Epithelial cell of proximal tubule (primary cell): ENCODE results near the gene CIT. TPM values are rescaled to one million over a fixed set of nuclear protein-coding genes. Genes with fewer than 3 reads are reported as not detected.

Experiments used
- DNase-seq: peaks from one replicate; pipeline ENCODE4 v3.0.0-alpha.2; 2011; ENCODE audit warnings: low read depth
- H3K4me3 ChIP-seq: 2 replicates; pipeline ENCODE4 v1.5.1; 2011; ENCODE audit warnings: low read depth, mild to moderate bottlenecking, low read length
- CTCF ChIP-seq: conservative IDR thresholded peaks from 2 replicates; pipeline ENCODE4 v1.5.1; 2012; ENCODE audit warnings: low read depth, mild to moderate bottlenecking, low read length
- total RNA-seq: library from RNA; depleted of rRNA; stranded (reverse); fragments of >200 nt; gene quantifications from 2 replicates; pipeline ENCODE4 v1.2.3, GENCODE V29; 2015

The CIT gene
- total RNA-seq, 1 donor from 2014 or later = 26.5 TPM

GRCh38 chr12:119687879-119688278, 189.2 kb downstream of the CIT start:
- DNase-seq = no peak
- H3K4me3 ChIP-seq = no peak overlapping the region
- no peak for TF ChIP-seq CTCF

GRCh38 chr12:119687406-119687805, 189.7 kb downstream of the CIT start:
- no peak for DNase-seq
- no peak for TF ChIP-seq CTCF
- H3K4me3 ChIP-seq = no peak overlapping the region

- H3K4me3 ChIP-seq = no peak overlapping the region
- no peak for TF ChIP-seq CTCF
- no peak for DNase-seq
Measured at GRCh38 chr12:119686776-119687175, 190.3 kb downstream of the CIT start.

GRCh38 chr12:119686355-119686754, 190.8 kb downstream of the CIT start:
- TF ChIP-seq CTCF = no peak
- no peak for DNase-seq
- no peak overlapping the region for H3K4me3 ChIP-seq

- no peak for DNase-seq
- no peak overlapping the region for H3K4me3 ChIP-seq
- TF ChIP-seq CTCF = no peak
Measured at GRCh38 chr12:119685375-119685774, 191.7 kb downstream of the CIT start.

- no peak overlapping the region for H3K4me3 ChIP-seq
- no peak for DNase-seq
- no peak for TF ChIP-seq CTCF
Measured at GRCh38 chr12:119684711-119685369, 192.3 kb downstream of the CIT start.

- DNase-seq = peak; percentile 68
- no peak for TF ChIP-seq CTCF
- no peak overlapping the region for H3K4me3 ChIP-seq
Measured at GRCh38 chr12:119683816-119684215, 193.3 kb downstream of the CIT start.
